Measurements from ENCODE around the gene LIPT2. TPM values are rescaled to one million over a fixed set of nuclear protein-coding genes. Genes with fewer than 3 reads are reported as not detected.

Gene LIPT2
- total and polyA plus RNA-seq, 4 donors: 2.3 to 7.9 (median 5.9) TPM

- Histone ChIP-seq H3K4me3 (ENCODE audit: low read depth in 1 of 3, low read length in 3 of 3) (no peak overlapping the region), H3K36me3 (ENCODE audit: control insufficient read depth in 4 of 4, insufficient read depth in 3 of 4, low read depth in 1 of 4, low read length in 3 of 4) (no peaks in the 10 kb centered on the region), H3K27ac (ENCODE audit: low read depth in 1 of 2, low read length in 2 of 2) (no peak overlapping the region), H3K9me3 (ENCODE audit: control insufficient read depth in 4 of 4, low read length in 3 of 4) (no peaks in the 10 kb centered on the region), H3K4me1 (ENCODE audit: control insufficient read depth in 4 of 4, insufficient read depth in 4 of 4, low read length in 3 of 4) (peaks cover 0 to 2% (median 0%) of the 10 kb centered on the region in 4 donors), H3K27me3 (ENCODE audit: control insufficient read depth in 4 of 4, insufficient read depth in 4 of 4, low read length in 3 of 4) (no peaks in the 10 kb centered on the region), H3K9ac (ENCODE audit: low read depth in 1 of 2, low read length in 2 of 2) (no peak overlapping the region)
- 76% methylated on average over 10 of the region's 10 CpGs for WGBS
- no peak for DNase-seq (ENCODE audit: low spot score)
- TF ChIP-seq MAX (IDR thresholded peaks at IDR 0.05) (no peak), ATF3 (IDR thresholded peaks at IDR 0.05) (no peak), GABPA (IDR thresholded peaks at IDR 0.05 in 1 of 2, conservative IDR thresholded peaks at IDR 0.05 in 1 of 2) (no peak), YY1 (IDR thresholded peaks at IDR 0.05) (no peak), JUND (IDR thresholded peaks at IDR 0.05) (no peak), SP1 (IDR thresholded peaks at IDR 0.05) (no peak), FOXA2 (IDR thresholded peaks at IDR 0.05) (no peak), RXRA (IDR thresholded peaks at IDR 0.05) (no peak), HNF4G (IDR thresholded peaks at IDR 0.05) (no peak), HNF4A (conservative IDR thresholded peaks at IDR 0.05) (no peak), FOXA1 (IDR thresholded peaks at IDR 0.05) (no peak), RAD21 (IDR thresholded peaks at IDR 0.05) (no peak), EGR1 (IDR thresholded peaks at IDR 0.05; ENCODE audit: low read depth in 2 of 2) (no peak)
These were observed 14.4 kb downstream of the LIPT2 start for GRCh38 chr11:74478877-74479731.

GRCh38 chr11:74476536-74476935, 17.0 kb downstream of the LIPT2 start:
- WGBS: 88% methylated on average over 2 of the region's 2 CpGs
- no peak overlapping the region for H3K9ac ChIP-seq (ENCODE audit: low read depth in 1 of 2, low read length in 2 of 2)
- TF ChIP-seq NR2F2 (IDR thresholded peaks at IDR 0.05): no peak
- no peak for TF ChIP-seq ZBTB33 (IDR thresholded peaks at IDR 0.05)
- TF ChIP-seq GABPA (IDR thresholded peaks at IDR 0.05 in 1 of 2, conservative IDR thresholded peaks at IDR 0.05 in 1 of 2): no peak
- TF ChIP-seq TAF1 (conservative IDR thresholded peaks at IDR 0.05): no peak
- TF ChIP-seq HNF4G (IDR thresholded peaks at IDR 0.05): no peak
- no peak for TF ChIP-seq ATF3 (IDR thresholded peaks at IDR 0.05)
- no peak for TF ChIP-seq MAX (IDR thresholded peaks at IDR 0.05)
- no peaks in the 10 kb centered on the region for H3K9me3 ChIP-seq (ENCODE audit: control insufficient read depth in 4 of 4, low read length in 3 of 4)
- no peak overlapping the region for H3K4me3 ChIP-seq (ENCODE audit: low read depth in 1 of 3, low read length in 3 of 3)
- DNase-seq (ENCODE audit: low spot score): no peak
- no peaks in the 10 kb centered on the region for H3K36me3 ChIP-seq (ENCODE audit: control insufficient read depth in 4 of 4, insufficient read depth in 3 of 4, low read depth in 1 of 4, low read length in 3 of 4)
- no peak overlapping the region for H3K27ac ChIP-seq (ENCODE audit: low read depth in 1 of 2, low read length in 2 of 2)
- H3K4me1 ChIP-seq (ENCODE audit: control insufficient read depth in 4 of 4, insufficient read depth in 4 of 4, low read length in 3 of 4): peaks cover 0 to 2% (median 0%) of the 10 kb centered on the region in 4 donors
- H3K27me3 ChIP-seq (ENCODE audit: control insufficient read depth in 4 of 4, insufficient read depth in 4 of 4, low read length in 3 of 4): no peaks in the 10 kb centered on the region
